Activated naive CD8-positive, alpha-beta T cell treated with anti-CD3 and anti-CD28 coated beads for 36 hours (primary cell): Measurements from ENCODE around the gene KCNA10. TPM values are rescaled to one million over a fixed set of nuclear protein-coding genes. Genes with fewer than 3 reads are reported as not detected.
A peak's percentile ranks its signal among the peaks of the same experiment; 100 is the strongest.

Experiments used
- DNase-seq: peaks from one replicate; pipeline ENCODE4 v3.0.0; 2021
- H3K27ac Mint-ChIP-seq: one replicate; pipeline ENCODE4 v1.8.0; 2022; ENCODE audit warnings: mild to moderate bottlenecking, moderate library complexity, mixed read lengths
- H3K27me3 Mint-ChIP-seq: one replicate; pipeline ENCODE4 v1.8.0; 2022; ENCODE audit warnings: mild to moderate bottlenecking, mixed read lengths
- H3K36me3 Mint-ChIP-seq: one replicate; pipeline ENCODE4 v1.8.0; 2021; ENCODE audit warnings: mild to moderate bottlenecking, mixed read lengths
- H3K4me1 Mint-ChIP-seq: one replicate; pipeline ENCODE4 v1.8.0; 2021; ENCODE audit warnings: mixed read lengths
- H3K4me3 Mint-ChIP-seq: one replicate; pipeline ENCODE4 v1.8.0; 2022; ENCODE audit warnings: mild to moderate bottlenecking, moderate library complexity, mixed read lengths
- H3K9me3 Mint-ChIP-seq: one replicate; pipeline ENCODE4 v1.8.0; 2022; ENCODE audit warnings: mixed read lengths
- total RNA-seq, 2 experiments: library from RNA; stranded (reverse); gene quantifications; one replicate each; pipeline ENCODE4 v1.2.3, GENCODE V29; 2021

Gene KCNA10
- total RNA-seq, 2 experiments from 2014 or later: not detected

DNA sequence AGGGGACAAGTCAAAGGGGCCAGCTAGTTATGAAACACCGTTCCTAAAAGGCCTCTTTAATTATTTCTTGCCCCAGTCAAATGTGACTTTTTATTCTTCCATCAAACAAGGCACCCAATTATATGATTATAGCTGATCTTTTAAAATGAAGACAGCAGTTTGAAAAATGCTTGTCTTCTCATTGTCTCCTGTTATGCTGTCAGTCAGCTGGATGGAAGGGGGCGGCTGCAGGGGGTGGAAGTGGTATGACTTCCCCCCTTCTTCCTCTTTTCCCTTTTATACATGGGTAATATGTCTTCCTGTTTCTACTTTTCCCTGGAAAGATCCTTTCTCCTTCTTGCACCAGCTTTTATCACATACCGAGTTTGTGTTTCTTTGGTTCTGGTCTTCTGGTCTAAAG lies 25.8 kb upstream of the KCNA10 start:
- H3K4me1 Mint-ChIP-seq: no peaks in the 10 kb centered on the region
- no peaks in the 10 kb centered on the region for H3K9me3 Mint-ChIP-seq
- H3K36me3 Mint-ChIP-seq: no peaks in the 10 kb centered on the region
- no peaks in the 10 kb centered on the region for H3K27me3 Mint-ChIP-seq
- no peak overlapping the region for H3K27ac Mint-ChIP-seq
- no peak overlapping the region for H3K4me3 Mint-ChIP-seq
- DNase-seq: no peak

DNA sequence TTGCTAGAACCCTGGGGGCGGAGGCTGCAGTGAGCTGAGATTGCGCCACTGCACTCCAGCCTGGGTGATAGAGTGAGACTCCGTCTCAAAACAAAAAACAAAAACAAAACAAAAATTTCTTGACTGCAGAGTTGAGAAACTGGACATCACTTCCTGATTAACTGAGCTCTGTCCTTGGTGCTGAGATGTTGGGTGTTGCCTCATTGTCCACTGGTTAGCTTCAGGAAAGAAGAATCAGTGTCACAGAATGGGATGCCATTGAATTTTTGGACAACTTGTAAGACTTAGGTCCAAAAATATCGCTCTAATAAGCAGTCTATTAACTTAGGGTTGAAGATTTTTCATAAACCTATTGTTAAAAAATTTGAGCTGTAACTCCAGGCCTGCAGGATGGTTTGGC lies 23.8 kb upstream of the KCNA10 start:
- no peak overlapping the region for H3K27ac Mint-ChIP-seq
- no peaks in the 10 kb centered on the region for H3K27me3 Mint-ChIP-seq
- no peaks in the 10 kb centered on the region for H3K4me1 Mint-ChIP-seq
- H3K4me3 Mint-ChIP-seq: no peak overlapping the region
- DNase-seq: no peak
- no peaks in the 10 kb centered on the region for H3K9me3 Mint-ChIP-seq
- H3K36me3 Mint-ChIP-seq: no peaks in the 10 kb centered on the region

DNA sequence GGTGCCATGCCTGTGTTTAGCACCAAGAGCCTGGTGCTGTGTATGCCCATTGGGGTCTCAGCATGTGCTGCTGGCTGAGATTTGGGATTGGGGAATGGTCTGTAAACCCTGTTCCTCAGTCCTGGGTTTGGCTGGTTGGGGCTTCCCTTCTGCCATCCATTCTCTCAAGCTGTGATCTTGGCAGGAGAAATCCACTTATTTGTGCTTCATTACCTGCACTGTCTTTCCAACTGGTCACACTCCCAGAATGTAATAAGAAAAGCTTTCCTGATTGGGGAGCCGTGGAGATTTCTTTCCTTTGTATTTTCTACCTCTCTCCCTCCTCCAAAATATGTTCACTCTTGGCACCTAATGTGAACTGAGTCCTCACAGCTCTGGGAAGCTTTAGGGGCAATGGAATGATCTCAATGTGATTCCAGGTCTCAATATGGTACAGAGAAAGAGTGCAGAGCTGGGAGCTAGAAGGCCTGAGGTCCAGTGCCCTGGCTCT lies 23.0 kb upstream of the KCNA10 start:
- Mint-ChIP-seq H3K4me1 (no peaks in the 10 kb centered on the region), H3K36me3 (no peaks in the 10 kb centered on the region), H3K4me3 (no peak overlapping the region), H3K27me3 (no peaks in the 10 kb centered on the region), H3K9me3 (no peaks in the 10 kb centered on the region), H3K27ac (no peak overlapping the region)
- no peak for DNase-seq

DNA sequence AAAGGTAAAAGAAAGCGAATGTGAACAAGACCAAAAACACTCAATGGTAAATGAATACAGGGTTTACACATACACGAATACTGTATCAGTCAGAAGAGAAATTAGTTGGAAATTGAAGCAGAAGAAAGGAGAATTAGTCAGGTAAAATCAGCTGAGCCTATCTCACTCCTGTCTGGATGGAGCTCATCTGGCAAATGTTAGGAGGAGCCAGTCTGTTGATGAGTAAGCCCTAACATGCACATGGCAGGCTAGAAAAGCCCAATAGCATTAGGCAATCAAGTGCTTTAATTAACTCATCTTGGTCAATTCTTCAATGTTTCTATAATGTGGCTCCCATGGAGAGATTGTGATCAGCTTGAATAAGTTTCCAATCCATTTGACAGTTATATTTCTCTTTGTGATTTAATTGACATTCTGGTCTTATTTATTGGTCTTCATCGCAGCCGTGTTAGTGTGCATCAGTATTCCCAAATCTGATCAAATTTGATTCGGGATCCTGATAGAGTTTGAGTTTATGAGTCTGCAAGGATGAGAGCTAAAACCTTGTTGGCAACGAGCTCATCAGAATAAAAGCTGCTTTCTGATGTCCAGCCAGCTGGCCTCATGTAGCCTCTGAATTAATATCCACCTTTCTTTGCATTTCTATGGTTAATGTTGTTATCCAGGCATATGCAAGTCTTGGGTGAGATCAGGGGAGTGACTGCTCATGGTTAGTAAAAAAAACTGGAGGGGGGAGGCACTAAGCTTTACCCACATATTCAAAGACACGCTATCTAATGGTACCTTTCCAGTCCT lies 22.1 kb upstream of the KCNA10 start:
- Mint-ChIP-seq H3K27me3 (no peaks in the 10 kb centered on the region), H3K36me3 (no peaks in the 10 kb centered on the region), H3K4me3 (no peak overlapping the region), H3K4me1 (no peaks in the 10 kb centered on the region), H3K27ac (no peak overlapping the region), H3K9me3 (no peaks in the 10 kb centered on the region)
- DNase-seq: no peak

DNA sequence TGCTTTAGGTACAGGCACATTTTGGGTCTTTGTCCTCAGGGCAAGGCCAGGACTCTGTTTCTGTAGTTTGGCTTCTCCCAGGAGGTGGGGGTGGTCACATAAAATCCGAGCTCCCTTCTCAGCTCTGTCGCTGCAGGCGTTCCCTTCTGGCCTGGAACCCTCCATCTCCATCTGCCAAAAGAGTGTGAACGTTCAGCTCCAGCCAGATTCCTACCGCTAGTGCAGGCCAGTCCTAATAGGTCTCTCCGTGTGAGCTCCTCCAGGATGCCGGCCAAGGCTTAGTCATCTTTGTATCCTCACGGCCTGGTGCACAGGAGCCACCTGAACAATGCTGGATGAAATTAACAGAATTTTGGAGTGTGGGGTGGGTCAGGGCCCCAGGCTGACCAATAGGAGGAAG lies 19.9 kb upstream of the KCNA10 start:
- Mint-ChIP-seq H3K27me3 (no peaks in the 10 kb centered on the region), H3K27ac (no peak overlapping the region), H3K4me3 (no peak overlapping the region), H3K9me3 (no peaks in the 10 kb centered on the region), H3K36me3 (no peaks in the 10 kb centered on the region), H3K4me1 (no peaks in the 10 kb centered on the region)
- DNase-seq: no peak

DNA sequence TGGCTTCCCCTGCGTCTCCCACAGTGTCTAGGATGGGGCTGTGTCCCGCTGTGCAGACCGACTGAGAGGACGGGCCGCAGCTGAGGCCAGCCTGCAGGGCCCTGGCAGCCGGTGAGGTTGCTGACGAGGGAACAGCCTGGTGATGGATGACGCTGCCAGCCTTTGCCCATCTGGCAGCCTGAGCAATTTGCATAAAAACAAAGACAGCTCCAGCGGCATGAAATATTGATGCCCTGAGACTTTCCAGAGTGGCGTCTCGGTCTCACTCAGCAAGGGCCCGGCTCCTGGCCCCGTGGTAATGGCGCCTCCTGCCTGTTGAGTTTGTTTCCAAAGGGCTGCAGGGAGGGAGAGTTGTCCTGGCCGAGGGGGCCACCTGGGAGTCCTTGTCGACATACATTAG lies 19.1 kb upstream of the KCNA10 start:
- Mint-ChIP-seq H3K9me3 (no peaks in the 10 kb centered on the region), H3K36me3 (no peaks in the 10 kb centered on the region), H3K4me3 (no peak overlapping the region), H3K27ac (no peak overlapping the region), H3K27me3 (no peaks in the 10 kb centered on the region), H3K4me1 (no peaks in the 10 kb centered on the region)
- no peak for DNase-seq

DNA sequence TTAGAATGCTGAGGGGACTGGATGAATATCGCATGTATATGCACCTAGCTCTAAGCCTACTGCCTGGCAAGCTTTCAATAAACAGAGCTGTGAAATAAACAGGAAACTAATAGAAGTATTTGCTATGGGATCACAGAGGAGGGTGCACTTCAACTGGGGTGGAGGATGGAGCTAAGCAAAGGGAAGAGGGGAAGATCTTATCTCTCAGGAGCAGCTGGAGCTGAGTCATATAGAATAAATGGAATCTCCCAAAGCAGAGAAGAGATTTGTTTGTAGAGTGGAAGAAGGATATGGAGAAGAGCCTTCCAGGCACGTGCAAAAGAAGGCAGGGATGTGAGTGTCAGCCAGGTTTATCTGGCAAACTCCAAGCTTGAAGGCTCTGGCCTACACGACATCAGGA lies 17.0 kb upstream of the KCNA10 start:
- no peak overlapping the region for H3K4me3 Mint-ChIP-seq
- H3K27me3 Mint-ChIP-seq: peaks cover 3% of the 10 kb centered on the region
- no peaks in the 10 kb centered on the region for H3K9me3 Mint-ChIP-seq
- no peak for DNase-seq
- no peaks in the 10 kb centered on the region for H3K36me3 Mint-ChIP-seq
- H3K27ac Mint-ChIP-seq: no peak overlapping the region
- no peaks in the 10 kb centered on the region for H3K4me1 Mint-ChIP-seq

DNA sequence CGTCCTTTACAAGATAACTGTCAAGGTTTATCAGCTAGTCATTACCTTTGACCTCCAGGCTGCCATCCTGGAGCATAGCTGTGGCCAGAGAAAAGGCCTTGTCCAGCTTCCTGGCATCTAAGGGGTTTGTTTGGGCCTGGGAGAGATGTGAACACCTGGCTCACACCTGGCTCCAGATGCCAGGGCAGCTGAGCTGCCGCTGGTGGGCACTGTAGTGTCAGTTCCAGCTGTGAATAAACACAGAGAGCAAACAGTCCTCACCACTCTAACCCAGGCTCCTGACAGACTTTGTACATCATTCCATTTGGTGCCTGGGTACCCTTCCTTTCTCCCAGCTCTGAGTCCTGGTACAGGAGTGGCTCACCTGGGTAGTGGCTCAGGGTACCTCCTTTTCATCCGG lies 14.3 kb upstream of the KCNA10 start:
- Mint-ChIP-seq H3K27me3 (peaks cover 3% of the 10 kb centered on the region), H3K4me3 (no peak overlapping the region), H3K27ac (no peak overlapping the region), H3K36me3 (no peaks in the 10 kb centered on the region), H3K9me3 (no peaks in the 10 kb centered on the region), H3K4me1 (no peaks in the 10 kb centered on the region)
- no peak for DNase-seq

DNA sequence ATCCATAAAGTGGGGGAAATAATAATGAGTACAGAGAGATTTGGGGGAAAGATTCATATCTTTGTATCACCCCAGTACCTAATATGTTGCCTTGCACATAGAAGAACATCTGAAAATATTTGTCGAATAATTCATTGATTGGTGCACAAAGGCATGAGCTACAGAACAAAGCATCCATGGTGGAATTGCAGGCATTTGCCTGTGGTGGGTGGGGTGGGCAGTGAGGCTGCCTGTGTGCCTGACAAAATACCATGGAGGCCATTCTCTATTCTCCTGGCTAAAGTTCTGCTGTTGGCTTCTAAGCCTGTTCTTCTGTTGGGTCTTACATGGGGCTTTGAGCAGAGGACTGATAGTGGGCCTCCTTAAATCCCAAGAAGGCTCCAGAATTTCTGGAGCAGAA lies 10.0 kb upstream of the KCNA10 start:
- Mint-ChIP-seq H3K36me3 (no peaks in the 10 kb centered on the region), H3K27me3 (peaks cover 3% of the 10 kb centered on the region), H3K9me3 (no peaks in the 10 kb centered on the region), H3K27ac (no peak overlapping the region), H3K4me1 (no peaks in the 10 kb centered on the region), H3K4me3 (no peak overlapping the region)
- DNase-seq: no peak

DNA sequence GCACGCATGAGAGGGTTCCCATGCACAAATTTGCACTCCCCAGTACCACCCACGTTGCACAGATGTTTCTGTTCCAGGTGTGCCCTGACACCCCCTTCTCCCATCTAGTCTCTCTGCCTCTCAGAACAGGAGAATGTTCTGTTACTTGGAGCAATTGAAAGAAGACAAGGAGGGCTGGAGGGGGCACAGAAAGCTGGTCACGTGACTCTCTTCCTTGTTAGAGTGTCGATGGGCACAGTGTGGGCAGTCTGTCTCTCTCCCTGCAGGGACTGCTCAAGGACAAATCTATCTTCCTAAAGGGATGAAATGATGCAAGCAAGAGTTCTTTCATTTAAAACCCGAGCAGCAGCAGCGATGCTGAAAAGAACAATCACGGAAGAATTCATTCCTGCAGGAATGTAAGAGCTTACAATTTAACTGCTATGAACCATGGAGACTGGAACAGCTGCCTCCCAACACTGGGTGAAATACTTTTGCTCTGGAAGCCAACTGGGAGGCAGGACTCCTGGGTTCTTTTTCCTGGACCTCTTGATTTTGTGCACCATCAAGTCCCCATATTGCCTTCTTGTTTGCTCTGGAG lies 7.3 kb upstream of the KCNA10 start:
- no peaks in the 10 kb centered on the region for H3K4me1 Mint-ChIP-seq
- DNase-seq: no peak
- H3K9me3 Mint-ChIP-seq: no peaks in the 10 kb centered on the region
- no peak overlapping the region for H3K27ac Mint-ChIP-seq
- no peaks in the 10 kb centered on the region for H3K36me3 Mint-ChIP-seq
- H3K27me3 Mint-ChIP-seq: peaks cover 13% of the 10 kb centered on the region
- H3K4me3 Mint-ChIP-seq: no peak overlapping the region

DNA sequence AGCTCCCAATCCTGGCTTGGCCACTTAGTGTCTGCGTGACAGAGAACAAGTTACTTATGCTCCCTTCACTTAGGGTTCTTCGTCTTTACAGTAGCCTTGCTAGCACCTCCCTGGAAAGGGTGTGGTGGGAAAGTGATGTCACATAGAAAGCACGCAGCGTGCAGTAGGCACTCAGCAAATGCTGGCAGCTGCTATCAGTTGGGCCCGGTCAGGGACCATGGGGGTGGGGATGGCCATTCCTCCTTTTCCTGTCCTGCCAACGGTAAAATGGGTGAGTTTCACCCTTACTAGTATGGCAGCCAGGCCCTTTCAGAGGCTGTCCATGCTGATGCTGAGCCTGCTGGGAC lies 6.2 kb upstream of the KCNA10 start:
- Mint-ChIP-seq H3K36me3 (no peaks in the 10 kb centered on the region), H3K4me1 (no peaks in the 10 kb centered on the region), H3K9me3 (no peaks in the 10 kb centered on the region), H3K27ac (no peak overlapping the region), H3K27me3 (peaks cover 13% of the 10 kb centered on the region), H3K4me3 (no peak overlapping the region)
- DNase-seq: no peak

DNA sequence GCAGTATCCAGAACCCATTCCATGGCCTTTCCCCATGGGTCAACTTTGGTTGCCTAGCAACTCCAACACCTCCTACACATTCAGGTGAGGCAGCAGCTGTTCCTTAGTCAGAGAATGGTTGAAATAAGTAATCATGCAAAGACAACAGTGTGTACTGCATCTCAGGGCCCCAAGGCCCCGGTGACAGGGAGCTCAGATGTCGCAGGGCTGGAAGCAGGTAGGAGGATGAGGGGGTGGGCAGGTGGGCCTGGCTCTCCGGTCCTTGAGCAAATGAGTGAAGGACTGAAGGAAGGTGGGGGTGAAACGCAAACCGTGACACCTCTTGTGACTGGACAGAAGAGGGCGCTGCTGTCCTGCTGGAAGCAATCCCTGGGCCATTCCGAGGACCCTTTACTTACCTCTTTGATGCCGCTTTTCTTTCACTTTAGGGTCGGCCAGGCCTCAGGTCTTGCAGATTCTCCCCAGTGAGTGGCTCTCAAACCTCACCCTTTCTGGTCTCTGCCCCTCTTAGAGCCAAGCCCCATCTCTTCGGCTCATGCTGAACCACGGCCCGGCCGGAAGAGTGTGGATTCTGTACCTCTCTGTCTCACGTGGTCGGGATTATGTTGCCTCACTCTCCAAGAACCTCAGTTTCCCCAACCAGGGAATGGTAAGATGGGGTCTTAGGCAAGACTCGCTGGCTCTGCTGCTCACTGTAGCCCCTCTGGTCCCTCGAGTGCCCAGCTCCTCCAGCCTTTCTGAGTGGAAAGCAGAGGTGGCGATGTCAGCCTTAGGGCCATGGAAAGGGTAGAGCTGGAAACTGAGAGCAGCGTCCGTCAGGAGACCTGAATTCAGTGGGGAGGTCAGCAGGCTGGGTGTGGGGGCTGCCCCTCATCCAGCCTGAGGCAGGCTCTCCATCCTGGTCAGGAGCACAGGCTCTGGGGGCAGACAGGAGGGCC lies 5.6 kb upstream of the KCNA10 start:
- H3K27me3 Mint-ChIP-seq: peaks cover 13% of the 10 kb centered on the region
- peak; percentile 55 for DNase-seq
- no peak overlapping the region for H3K27ac Mint-ChIP-seq
- H3K9me3 Mint-ChIP-seq: no peaks in the 10 kb centered on the region
- H3K4me1 Mint-ChIP-seq: no peaks in the 10 kb centered on the region
- H3K4me3 Mint-ChIP-seq: no peak overlapping the region
- H3K36me3 Mint-ChIP-seq: no peaks in the 10 kb centered on the region

DNA sequence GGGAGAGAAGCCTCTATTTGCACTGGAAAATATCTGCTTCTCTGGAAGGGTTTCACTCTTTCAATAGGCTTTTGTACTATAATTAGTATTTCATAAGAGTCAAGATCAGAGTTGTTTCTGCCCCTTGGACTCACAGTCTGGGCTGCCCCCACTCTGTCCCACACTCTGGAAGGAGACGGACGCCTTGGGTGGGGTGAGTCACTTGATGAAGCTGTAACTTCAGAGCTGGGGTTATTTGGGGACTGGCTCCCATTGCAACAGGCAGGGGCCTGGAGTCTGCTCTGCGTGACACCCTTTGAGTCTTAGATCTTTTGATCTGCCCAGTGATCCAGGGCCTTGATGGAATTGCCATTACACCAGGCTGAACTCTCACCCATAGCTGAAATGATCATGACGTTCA lies 4.0 kb upstream of the KCNA10 start:
- H3K27me3 Mint-ChIP-seq: peaks cover 13% of the 10 kb centered on the region

DNA sequence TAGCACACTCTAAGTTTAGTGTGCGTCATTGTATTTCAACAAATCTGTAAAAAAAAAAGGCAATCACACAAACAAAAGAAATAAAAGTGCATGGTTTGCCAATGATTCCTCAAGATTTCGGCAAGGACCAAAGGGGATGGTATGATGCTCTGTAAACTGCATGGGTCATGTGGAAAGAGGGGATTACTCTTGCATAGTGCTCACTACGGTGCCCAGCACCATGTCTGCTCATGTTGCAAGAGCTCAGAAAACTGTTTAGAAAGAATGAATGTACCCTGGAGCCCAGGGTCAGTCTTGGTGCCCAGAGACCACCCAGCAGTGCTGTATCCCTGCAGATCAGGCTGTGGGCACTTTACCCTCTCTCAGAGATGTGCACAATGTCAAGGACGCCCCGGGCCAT lies 3.6 kb upstream of the KCNA10 start:
- Mint-ChIP-seq H3K27ac (no peak overlapping the region), H3K4me1 (no peaks in the 10 kb centered on the region), H3K4me3 (no peak overlapping the region), H3K36me3 (no peaks in the 10 kb centered on the region), H3K9me3 (no peaks in the 10 kb centered on the region), H3K27me3 (peaks cover 15% of the 10 kb centered on the region)
- DNase-seq: no peak

More for the DNA sequence above, 4.0 kb upstream of the KCNA10 start:
- H3K4me3 Mint-ChIP-seq: no peak overlapping the region
- H3K9me3 Mint-ChIP-seq: no peaks in the 10 kb centered on the region
- DNase-seq: no peak
- H3K4me1 Mint-ChIP-seq: no peaks in the 10 kb centered on the region
- H3K36me3 Mint-ChIP-seq: no peaks in the 10 kb centered on the region
- H3K27ac Mint-ChIP-seq: no peak overlapping the region

DNA sequence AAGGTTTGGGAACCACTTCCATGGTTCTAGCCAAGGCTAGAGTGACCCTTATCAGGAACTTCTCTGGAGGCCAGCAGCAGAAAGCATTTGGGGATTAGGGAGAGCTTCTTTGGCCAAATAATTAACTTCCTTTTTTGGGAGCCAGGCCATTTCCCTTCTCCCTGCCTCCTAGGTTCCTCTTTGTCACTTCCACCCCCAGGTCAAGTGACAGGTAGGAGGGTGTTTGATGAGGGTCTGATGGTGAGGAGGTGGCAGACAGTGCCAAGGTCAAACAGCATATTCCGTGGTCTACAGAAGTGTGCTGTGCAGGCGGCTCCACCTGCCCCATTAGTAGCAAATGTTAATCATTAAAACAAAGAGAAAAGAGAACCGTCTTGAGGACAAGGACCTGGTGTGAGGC lies 1.9 kb upstream of the KCNA10 start:
- Mint-ChIP-seq H3K4me3 (no peak overlapping the region), H3K27me3 (peaks cover 18% of the 10 kb centered on the region), H3K36me3 (no peaks in the 10 kb centered on the region), H3K27ac (no peak overlapping the region), H3K9me3 (no peaks in the 10 kb centered on the region), H3K4me1 (no peaks in the 10 kb centered on the region)
- no peak for DNase-seq
